Tongue (tissue), 2 donors: ENCODE data around the gene TRHDE. TPM values are rescaled to one million over a fixed set of nuclear protein-coding genes. Genes with fewer than 3 reads are reported as not detected.
"Not testable (repeated sequence)": the region's sequence is repeated elsewhere in the genome, so short reads cannot be mapped to it uniquely, and the experiment has no call there.

Source experiments
- DNase-seq: peaks from one replicate; pipeline ENCODE4 v3.0.0-alpha.2; 2015
- total RNA-seq: library from RNA; depleted of rRNA; stranded (reverse); fragments of >200 nt; gene quantifications from one replicate; pipeline ENCODE4 v1.2.3, GENCODE V29; 2014

The TRHDE gene
- total RNA-seq, 1 donor from 2014 or later = 1.8 TPM

DNA sequence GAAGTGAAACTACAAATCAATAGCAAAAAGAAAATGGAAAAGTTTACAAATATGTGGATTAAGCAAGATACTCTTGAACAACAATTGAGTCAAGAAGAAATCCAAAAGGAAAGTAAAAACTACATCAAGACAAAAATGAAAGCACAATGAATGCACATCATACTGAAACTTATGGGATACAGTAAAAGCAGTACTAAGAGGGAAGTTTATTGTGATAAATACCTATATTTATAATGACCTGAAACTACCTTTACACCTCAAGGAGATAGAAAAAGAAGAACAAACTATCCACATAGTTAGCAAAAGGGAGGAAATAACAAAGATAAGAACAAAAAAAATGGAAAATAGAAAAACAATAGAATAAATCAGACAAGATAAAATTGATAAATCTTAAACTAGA is 375.0 kb downstream of the TRHDE start:
- DNase-seq = no peak

DNA sequence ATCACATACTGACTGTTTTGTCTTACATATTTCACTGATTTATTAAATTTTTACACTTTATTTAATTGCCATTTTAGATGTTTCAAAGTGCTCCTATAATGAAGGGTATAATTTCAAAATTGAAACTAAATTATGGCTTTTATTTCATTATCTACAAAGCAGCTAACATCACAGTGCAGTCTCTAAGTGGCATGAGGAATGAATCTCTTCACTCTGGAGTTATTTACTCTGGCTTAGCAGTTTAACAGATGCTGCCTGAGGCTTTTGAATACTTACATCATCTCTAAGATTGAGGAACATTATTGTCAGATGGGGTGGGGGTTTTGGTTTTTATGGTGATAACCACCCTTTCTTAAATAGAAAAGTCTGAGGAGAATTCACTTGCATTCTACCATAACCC is 386.4 kb downstream of the TRHDE start:
- DNase-seq = no peak

DNA sequence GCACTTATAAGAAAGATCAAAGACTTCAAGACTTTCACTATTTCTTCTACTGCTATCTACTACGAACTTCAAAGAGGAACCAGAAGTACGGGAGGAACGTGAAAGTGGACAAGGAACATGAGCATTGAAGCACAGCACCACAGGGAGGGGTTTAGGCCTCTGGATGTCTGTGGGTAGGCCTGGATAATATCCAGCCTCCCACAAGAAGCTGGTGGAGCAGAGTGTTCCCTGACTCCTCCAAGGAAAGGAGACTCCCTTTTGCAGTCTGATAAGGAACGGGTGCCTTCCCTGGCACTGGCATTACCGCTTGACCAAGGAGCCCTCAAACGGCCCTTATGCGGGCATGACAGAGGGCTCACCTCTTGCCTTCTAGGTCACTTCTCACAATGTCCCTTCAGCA is 388.0 kb downstream of the TRHDE start:
- not testable (repeated sequence) for DNase-seq

DNA sequence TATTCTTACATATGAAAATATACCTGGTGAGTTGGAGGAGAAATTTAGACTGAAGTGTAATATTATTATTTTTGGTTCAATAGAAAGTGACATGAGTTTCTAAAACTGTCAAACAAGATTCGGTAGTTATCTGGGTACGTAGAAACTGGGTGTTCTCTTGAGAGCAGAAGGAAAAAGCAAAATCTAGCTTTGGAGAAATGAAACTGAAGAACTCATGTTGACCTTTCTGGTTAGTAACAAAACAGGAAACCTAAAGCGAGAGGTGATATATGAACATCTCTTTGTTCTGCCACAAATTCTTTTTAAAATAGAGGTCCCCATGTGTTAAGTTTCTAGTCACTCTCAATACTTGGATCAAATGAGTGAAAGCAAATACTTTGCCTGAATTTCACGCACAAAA is 401.7 kb downstream of the TRHDE start:
- DNase-seq = no peak

DNA sequence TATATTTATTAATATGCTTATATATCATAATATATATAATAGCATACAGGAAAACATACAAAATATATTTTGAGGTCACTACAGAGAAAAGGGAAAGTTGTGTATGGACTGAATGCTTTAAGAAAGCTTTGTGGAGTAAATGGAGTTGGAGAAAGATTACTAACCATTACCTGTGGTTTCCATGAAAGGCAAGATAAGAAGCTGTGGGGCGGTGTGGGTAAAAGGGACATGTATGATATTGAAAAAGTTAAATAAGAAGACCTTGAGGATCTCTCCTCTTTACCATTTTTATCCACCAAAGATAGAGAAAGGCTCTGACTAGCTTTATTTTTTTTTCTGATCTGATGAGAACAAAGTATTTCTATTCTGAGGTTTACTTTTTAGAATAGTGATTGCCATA is 404.4 kb downstream of the TRHDE start:
- no peak for DNase-seq

DNA sequence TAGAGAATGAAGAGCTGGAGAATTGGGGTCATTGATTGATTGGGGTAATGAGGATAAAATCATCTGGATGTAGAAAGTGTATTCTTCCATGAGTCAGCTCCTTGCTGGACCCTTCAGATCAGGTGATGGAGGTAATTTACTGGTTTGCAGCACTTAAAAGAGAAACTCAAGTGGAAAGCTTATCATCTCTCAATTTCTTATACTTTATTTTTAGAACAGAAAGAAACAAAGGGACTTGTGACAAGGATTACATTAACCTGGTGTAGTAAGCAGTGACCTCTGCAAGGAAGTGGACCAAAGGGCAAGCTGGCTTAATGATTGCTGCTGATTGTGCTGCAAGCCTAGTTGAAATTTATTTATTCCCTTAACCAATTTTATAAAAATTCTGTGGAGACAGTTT is 405.0 kb downstream of the TRHDE start:
- DNase-seq = no peak

DNA sequence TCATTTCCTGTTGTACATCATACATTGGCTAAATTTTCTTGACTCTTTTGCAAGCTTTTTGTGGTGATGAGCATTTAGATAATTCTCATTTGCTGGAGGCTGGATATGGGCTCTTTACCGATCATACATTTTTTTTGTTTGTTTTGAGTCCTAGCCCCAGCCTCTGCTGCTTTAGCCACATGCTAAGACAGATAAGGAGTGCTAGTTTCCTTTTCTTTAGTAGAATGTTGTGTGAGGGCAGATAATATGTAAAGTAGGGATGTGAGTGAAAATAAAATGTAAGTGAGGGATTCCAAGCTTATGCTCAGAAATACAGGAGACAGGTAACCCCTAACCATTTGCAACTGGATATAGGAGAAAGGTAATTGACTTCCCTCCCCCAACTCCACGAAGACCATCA is 405.7 kb downstream of the TRHDE start:
- DNase-seq = no peak

DNA sequence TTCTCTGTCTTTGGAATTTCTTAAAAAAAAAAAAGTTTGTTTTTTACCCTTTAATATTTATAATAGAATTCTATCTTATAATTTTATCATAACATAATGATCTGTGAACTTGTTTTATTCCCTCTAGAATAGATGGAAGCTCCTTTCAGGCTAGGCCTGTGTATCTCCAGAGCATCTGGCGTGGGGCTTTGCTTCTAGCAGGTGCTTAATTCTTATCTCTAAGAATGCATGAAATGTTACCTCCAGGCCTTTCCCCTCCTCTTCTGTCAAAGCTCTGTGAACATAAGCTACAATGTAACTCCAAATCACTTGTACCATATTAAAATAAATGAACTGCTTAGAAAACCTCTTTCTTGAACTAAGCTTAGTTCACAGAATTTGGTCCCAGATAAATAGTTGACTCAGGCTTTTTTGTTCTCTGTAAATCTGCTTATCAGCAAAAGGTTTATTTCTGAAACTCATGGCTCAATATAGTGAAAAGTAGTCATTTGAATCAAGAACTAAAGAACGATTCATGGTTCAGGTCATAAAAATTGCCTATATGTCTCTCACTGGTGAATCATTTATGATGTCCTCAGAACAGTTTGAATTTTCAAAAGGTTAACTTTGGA is 407.1 kb downstream of the TRHDE start:
- DNase-seq = no peak

DNA sequence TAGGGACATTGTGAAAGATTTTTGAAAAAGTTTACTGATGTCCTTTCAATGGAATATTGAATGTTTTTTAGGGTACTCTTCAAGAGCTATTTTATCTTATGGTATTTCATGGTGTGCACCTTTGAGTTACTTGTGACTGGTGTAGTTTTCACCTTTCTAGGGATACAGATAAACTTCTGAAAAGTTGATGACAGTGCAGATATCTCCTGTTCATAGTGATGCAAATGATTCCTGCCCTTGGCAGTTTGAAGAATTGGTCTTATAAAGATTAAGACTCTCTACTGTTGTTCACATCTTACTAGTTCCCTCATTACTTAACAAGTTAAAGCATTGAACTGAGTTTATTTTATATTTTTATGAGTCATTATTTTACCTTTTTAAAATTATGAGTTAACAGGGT is 408.9 kb downstream of the TRHDE start:
- DNase-seq = no peak

DNA sequence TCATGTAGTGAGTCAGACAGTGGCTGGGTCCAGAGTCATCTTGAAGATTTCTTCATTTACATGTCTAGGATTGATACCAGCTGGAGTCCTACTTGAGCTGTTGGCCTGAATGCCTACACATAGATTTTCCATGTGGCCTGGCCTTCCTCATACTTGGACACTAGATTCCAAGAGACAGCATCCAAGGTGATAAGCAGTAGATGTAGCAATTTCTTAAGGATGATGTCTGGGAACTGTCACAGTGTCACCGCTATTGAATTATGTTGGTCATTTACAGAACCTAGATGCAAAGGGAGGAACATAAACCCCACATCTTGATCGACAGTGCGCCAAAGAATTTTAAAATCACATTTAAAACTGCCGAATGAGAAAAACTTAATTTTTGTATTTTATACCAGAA is 412.3 kb downstream of the TRHDE start:
- DNase-seq = no peak

DNA sequence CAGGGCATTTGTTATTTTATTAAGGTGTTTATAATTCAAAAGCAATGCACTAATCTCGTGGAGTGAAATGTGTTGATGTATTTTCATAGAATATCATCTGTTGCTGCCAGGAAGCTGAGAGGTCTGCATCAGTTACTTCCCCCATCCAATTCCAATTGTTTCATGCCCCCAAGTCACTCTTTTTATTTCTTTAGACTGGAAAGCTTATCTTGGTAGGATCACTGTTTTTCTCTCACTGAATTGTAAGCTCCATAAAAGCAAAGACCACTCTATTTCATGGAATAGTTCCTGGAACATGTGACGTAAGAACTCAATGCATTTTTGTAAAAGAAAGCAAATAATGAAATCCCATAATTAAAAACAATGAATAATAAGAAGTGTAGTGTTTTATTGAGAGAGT is 420.2 kb downstream of the TRHDE start:
- no peak for DNase-seq

DNA sequence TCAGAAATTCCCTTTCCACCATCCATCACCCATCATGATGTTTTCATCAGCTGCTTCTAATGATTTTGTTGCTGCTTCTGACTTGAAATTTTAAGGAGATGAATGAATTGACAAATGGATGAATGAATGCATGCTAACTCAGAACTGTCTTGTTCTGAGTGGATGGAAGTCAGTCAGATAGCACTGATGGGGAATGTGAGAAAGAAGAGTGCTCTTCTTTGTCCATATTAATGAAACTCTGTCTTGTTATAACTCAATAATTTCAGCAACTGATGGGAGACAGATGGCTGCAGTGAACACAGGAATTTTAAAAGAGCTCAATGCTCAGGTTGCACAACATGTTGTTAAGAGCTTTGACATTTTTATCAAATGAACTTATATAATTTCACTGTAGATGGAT is 422.0 kb downstream of the TRHDE start:
- no peak for DNase-seq

DNA sequence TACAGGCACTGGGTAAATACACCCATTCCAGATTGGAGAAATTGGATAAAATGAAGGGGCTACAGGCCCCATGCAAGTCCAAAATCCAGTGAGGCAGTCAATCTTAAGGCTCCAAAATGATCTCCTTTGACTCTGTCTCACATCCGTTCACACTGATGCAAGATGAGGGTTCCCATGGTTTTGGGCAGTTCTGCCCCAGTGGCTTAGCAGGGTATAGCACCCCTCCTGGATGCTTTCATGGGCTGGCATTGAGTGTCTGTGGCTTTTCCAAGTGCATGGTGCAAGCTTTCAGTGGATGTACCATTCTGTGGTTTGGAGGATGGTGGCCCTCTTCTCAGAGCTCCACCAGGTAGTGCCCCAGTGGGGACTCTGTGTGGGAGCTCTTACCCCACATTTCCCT is 427.2 kb downstream of the TRHDE start:
- DNase-seq = no peak

DNA sequence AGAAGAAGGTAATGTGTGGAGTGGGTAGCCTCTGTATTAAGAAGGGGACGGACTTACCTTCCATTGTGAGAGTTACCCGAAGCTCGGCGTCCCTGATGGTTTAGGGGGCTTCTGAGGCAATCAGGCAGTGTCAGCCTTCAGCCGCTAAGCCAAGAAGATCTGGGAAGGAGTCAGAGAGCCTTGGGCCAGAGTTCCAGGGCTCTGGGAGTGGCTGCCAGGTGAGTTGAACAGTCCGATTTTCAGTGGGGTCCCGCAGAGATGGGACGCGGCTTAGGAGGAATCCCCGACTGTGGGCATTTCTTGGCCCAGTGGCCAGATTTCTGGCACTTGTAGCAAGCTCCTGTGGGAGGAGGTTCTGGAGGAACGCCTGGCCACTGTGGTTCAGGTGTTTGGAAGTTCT is 439.9 kb downstream of the TRHDE start:
- DNase-seq = not testable (repeated sequence)

DNA sequence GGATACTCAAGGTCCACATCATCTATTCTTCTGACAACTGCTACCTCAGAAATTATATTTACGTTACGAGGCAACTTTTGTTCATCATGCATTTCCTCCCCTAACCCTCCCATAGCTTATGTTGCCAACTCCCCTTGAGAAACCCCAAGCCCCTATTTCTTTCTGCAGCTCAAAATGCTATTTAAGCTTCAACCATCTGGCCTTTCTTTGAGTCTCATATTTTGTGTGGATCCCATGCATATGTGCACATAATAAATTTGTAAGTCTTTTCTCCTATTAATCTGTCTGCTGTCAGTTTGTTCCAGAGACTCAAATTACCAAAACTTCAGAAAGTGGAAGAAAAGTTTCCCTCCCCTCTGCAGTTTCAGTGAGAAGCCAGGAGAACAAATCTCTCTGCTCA is 444.1 kb downstream of the TRHDE start:
- DNase-seq = no peak

DNA sequence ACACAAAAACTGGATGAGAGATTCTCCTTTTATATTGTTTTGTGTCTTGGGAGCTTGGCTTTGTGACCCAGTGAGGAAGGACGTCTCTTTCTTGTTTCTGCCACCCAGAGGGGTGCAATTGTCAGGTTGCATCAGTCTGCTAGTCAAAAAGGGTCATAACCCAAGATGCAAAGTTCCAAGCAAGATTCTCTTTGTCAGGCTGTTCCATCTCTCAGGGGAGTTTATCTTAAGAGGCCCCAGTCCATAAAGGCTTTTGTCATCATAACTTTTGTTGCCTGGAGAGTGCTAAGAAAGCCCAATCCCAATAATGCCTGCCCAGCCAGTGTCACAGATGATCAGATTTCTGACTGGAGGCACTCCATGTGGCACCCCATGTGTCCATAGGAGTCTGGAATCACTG is 444.9 kb downstream of the TRHDE start:
- DNase-seq = no peak
